Measurements from ENCODE around the gene RAB5IF.
"Not testable (repeated sequence)": the region's sequence is repeated elsewhere in the genome, so short reads cannot be mapped to it uniquely, and the experiment has no call there.

The RAB5IF gene, protein sequence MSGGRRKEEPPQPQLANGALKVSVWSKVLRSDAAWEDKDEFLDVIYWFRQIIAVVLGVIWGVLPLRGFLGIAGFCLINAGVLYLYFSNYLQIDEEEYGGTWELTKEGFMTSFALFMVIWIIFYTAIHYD

DNA sequence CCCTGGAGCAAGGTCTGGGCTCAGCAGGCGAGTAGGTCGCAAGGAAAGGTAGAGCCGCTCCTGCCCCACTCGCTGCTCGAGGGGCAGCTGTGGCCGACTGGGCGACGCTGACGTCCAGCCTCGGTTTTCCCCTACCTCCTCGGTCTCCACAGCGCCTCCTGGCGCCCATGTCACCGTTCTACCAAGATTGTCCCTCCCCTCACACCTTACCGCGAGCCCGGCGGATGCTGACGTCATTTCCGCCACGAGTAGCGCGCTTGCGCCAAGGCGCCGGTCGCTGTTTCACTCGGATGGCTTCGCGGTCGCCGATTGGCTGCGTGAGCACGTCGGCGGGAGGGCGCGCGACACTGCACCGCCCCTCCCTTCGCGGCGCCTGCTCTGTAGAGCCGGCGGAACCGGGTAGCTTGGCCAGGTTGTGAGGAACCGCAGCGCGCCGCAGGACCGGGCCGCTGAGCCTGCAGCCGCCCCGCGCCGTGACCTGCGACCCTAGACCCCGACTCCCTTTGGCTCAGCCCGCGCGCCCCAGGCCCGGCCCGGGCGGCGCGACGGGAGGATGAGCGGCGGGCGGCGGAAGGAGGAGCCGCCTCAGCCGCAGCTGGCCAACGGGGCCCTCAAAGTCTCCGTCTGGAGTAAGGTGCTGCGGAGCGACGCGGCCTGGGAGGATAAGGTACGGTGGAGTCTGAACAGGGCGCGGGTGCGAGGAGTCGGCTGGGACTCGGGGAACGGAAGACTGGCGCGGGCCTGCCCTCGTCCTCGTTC is at the start of gene RAB5IF:
TSS of gene RAB5IF (plus strand) at position 381 of the 759 bp plus-strand sequence. CDS start at position 554, 173 bp downstream.
- peak; percentile 98 for DNase-seq (ENCODE audit: low read depth, low spot score)

DNA sequence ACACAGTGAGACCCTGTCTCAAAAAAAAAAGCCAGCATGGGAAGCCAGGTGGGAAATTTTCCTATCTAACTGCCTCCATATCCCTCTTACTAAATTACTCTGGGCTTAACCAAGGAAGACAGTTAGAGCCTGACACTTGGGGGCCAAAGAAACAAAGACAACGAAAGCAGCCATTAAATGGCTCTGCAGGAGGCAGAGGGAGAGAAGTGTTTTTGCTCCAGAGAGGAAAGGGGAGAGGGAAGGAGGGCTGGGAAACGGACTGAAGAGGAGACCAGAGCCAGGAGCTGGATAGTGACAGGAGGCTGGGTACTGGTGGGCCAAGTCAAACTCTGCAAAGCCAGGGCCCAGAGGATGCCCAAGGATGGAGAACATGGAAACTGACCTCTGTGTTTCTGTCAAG is 42.9 kb upstream of the RAB5IF start:
- no peak for DNase-seq (ENCODE audit: low read depth, low spot score)

DNA sequence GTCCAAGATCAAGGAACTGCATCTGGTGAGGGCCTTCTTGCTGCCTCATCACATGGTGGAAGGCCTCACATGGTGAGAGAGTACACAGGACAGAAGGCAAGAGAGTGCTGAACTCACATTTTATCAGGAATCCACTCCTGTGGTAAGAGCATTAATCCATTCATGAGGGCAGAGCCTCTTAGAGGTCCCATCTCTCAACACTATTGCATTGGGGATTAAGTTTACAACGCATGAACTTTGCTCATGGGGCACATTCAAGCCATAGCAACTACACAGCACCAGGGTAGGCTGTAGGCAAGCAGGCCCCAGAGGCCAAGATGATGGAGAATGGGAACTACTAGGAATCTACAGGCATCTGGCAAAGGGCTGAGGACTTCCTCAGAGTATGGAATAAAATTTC is 42.2 kb upstream of the RAB5IF start:
- DNase-seq (ENCODE audit: low read depth, low spot score): no peak

DNA sequence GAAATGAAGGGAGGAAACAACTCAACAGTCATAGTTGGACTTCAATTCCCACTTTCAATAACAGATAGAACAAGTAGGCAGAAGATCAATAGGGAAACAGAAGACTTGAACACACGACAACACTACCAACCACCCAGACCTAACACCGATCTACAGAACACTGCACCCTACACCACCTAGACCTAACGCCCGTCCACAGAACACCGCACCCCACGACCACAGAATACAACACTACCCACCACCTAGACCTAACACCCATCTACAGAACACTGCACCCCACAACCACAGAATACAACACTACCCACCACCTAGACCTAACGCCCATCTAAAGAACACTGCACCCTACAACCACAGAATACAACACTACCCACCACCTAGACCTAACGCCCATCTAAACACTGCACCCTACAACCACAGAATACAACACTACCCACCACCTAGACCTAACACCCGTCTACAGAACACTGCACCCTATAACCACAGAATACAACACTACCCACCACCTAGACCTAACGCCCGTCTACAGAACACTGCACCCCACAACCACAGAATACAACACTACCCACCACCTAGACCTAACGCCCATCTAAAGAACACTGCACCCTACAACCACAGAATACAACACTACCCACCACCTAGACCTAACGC is 41.4 kb upstream of the RAB5IF start:
- DNase-seq (ENCODE audit: low read depth, low spot score): not testable (repeated sequence)

DNA sequence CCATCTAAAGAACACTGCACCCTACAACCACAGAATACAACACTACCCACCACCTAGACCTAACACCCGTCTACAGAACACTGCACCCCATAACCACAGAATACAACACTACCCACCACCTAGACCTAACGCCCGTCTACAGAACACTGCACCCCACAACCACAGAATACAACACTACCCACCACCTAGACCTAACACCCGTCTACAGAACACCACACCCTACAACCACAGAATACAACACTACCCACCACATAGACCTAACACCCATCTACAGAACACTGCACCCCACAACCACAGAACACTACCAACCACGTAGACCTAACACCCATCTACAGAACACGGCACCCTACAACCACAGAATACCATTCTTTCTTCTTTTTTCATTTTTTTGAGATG is 40.9 kb upstream of the RAB5IF start:
- not testable (repeated sequence) for DNase-seq (ENCODE audit: low read depth, low spot score)

DNA sequence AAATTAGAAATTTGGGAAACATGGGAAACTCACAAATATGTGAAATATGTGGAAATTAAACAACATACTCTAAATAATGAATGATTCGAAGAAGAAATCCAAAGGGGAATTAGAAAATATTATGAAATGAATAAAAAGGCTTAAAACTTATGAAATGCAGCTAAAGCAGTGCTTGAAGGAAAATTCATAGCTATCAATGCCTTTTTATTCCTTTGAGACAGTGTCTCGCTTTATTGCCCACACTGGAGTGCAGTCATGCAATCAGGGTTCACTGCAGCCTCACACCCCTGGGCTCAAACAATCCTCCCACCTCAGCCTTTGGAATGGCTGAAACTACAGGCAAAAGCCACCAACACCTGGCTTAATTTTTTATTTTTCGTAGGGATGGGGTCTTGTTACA is 40.1 kb upstream of the RAB5IF start:
- no peak for DNase-seq (ENCODE audit: low read depth, low spot score)

DNA sequence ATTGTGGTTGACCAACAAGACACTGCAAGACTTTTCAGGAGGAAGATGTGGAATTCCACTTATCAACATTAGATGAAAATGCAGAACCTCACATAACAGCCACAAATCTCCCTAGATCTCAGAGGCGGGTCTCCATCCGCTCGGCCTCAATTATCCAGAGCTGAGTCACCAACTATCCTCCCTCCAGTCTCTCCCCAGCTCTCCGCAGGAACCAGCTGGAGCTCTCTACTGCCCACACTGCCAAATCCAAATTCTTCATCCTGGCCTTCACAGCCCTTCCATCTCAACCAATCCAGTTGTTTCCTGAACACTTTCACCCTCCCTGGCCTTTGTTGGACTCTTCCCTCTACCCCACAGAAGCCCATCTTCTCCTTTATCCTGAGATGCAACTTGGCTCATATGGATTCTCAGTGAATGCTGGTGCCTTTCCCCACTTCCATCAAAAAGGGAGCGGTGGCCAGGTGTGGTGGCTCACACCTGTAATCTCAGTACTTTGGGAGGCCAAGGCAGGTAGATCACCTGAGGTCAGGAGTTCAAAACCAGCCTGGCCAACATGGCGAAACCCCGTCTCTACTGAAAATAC is 35.6 kb upstream of the RAB5IF start:
- DNase-seq (ENCODE audit: low read depth, low spot score): no peak

DNA sequence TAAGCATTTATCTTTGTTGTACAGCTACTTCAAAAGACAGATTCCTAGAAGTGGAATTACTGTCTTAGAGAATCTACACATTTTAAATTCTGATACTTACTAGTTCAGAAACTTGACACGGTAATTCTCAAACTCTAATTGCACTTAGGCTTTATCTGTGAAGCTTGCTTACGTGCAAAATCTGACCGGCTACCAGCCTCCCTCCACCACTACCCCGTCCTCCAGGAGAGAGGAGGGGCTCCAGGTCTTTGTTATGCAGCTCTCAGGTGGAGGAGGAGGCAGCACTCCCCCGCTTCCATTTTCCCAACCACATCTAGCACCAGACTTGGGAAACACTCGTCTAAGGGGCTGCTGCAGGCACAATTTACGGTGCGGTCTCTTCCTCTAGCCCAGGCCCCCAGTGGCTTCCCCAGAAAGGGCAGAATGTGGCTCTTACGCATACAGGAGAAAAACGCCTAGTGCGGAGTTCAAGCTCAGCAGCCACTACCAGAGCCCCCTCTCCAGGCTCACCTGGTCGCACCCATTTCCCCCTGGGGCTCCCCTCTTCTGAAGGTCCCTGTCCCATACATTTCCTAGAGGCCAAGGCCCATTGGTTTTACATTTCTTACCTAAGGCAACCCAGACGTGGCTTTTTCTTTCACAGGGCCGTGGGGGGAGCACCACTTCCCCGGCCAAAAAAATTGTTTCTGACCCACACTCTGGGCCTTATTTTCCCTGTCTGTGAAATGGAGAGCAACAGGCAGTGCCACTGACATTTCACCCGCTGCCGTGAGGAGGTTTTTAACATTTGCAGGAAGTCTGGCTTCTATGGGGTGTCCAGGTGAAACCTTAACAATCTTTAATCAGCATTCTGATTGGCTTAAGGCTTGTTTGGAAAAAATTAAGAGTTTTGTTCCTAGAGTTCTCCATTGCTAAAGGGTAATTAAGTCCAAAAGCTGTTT is 33.7 kb upstream of the RAB5IF start:
- DNase-seq (ENCODE audit: low read depth, low spot score): no peak

DNA sequence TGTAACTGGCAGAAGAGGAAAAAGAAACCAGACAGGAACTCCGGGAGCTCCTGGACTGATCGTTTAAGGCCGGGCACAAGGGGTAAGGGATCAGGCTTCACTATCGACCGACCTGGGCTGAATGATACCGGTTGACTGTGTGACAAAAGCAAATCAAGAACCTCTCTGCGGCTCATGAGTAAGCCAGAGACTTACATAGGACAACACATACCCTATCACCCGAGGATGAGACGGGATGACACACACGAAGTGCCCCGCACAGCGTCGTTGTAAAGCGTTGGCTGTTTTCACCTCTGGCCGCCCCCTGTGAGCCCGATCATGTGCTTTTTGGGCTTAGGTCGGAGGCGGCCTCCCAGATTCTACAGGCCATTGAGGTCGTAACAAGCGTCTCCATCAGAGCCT is 32.9 kb upstream of the RAB5IF start:
- peak; percentile 61 for DNase-seq (ENCODE audit: low read depth, low spot score)

DNA sequence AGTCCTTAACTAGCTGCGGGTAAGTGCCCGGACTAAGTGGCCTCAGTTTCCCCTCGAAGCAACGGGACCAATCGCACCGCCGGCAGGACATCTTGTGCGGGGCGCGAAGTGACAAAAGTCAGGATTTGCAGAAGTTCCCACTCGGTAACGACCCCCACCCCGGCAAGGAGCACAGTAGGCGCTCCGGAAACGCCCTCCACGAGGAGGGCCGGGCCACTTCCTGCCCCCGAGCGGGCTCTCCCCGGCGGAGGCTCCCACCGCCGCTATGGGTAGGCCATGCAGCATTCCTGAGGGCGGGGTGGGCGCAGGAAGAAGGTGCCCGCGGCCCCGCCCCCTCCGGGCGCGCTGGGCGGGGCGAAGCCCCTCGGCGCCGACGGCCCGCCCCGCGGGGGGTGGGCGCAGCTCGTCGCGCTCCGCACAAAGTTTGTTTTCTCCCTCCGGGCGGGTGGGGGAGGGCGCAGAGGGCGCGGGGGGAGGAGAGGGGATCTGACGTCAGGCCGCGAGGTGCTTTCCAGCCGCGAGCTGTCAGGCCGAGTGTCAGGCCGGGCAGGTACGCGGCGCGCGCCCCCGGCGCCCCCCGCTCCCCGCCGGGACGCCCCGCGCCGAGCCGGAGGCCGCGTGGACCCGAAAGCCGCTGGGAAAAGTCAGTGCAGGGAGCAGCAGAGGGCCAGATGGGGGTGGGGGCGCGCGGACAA is 32.3 kb upstream of the RAB5IF start, which contains the start of gene TGIF2:
TSS of gene TGIF2 (plus strand) at position 495 of the 695 bp plus-strand sequence. CDS start 5,178 bp downstream, outside the sequence.
- peak; percentile 77 for DNase-seq (ENCODE audit: low read depth, low spot score)

DNA sequence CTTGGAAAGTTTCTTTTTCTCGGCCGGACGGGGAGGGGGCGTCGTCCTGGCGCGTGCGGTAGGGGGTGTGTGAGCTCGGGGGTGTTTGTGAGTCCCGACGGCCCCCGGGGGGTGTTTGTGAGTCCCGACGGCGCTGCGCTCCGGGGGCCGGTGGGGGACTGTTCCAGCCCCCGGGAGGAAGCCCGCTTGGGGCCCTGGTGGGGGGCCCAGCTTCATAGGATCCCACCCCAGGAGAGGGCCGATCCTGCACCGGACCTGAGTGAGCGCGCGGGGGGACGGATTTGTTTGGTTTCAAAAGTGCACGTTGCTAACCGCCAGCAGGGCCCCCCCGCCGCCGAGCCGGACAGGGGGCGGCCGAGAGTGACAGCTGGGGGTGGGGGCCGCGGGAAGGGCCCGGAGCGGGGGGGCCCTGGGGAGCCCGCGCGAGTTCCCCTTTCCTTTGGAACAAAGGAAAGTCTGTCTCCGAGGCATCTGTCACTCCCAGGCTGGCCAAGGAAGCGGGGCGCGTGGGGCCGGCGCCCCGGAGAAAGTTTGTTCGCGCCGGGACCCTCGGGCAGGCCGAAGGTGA is 31.7 kb upstream of the RAB5IF start:
- no peak for DNase-seq (ENCODE audit: low read depth, low spot score)

DNA sequence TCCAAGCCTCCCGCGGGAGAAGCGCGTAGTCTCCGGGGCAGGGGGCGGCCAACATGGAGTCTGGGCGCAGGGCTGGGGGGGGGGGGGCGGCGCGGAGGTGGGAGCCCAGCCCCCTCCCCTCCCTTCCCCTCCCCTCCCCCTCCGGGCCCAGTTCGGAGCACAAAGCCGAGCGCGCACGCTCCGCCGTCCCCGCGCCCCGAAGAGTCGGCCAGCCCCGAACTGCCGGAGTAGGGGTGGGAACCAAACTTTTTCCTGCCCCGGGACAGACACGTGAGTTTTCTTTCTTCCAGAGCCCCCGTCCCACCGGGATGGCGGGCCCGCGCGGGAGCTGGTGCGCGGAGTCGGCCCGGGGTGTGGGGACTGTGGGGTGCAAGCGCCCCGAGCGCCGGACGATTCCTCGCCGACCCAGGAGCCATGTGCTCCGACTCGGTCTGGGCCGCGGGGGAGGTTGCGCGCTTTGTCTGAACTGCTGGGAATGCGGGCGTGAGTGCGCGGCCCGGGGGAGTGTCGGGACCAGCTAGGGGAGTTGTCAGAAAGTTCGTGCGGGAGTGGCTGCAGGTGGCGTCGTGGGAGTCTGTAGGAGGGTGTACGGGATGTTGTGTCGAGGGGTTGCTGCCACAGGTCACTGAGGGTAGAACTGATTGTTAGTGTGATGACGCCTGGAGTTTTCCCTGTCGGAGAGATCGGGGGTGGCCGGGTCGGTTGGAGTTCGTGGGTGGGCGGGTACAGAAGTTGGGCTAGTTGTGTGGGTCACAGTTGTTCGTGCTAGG is 31.0 kb upstream of the RAB5IF start:
- no peak for DNase-seq (ENCODE audit: low read depth, low spot score)

DNA sequence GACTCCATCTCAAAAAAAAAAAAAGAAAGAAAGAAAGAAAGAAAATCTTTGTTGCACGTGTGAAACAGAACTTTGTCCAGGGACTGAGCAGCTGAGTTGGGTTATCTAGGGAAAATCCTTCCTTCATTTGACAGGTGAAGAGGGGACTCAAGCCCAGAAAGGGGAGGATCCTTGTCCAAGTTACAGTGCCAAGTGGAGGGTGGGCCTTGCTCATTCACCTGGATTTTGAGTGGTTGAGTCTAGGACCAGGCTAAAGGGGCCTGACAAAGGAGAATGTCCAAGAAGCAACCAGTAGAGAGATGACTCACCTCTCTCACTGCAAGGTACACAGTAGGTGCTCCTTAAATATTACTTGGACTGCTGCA is 29.5 kb upstream of the RAB5IF start:
- DNase-seq (ENCODE audit: low read depth, low spot score): no peak

DNA sequence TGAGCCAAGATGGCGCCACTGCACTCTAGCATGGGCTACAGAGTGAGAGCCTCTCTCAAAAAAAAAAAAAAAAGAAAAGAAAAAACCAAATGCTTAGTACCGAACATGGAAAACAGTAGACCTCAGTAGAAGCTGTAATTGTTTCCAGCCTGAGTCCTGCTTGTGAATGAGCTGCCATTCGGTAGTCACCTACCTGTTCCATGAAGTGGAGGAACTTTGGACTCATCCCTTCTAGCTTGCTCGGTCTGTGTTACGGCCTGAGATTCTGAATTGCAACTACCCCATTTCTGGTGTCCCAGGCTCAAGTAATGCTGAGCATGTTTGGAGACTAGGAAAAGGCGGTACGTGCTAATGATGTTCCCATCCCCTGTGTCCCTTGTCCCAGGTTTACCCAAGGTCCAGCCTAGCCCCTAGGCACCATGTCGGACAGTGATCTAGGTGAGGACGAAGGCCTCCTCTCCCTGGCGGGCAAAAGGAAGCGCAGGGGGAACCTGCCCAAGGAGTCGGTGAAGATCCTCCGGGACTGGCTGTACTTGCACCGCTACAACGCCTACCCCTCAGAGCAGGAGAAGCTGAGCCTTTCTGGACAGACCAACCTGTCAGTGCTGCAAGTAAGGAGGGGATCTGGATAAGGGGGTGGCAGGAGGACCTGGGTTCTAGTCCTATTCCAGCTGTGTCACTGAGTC is 27.1 kb upstream of the RAB5IF start:
- no peak for DNase-seq (ENCODE audit: low read depth, low spot score)

DNA sequence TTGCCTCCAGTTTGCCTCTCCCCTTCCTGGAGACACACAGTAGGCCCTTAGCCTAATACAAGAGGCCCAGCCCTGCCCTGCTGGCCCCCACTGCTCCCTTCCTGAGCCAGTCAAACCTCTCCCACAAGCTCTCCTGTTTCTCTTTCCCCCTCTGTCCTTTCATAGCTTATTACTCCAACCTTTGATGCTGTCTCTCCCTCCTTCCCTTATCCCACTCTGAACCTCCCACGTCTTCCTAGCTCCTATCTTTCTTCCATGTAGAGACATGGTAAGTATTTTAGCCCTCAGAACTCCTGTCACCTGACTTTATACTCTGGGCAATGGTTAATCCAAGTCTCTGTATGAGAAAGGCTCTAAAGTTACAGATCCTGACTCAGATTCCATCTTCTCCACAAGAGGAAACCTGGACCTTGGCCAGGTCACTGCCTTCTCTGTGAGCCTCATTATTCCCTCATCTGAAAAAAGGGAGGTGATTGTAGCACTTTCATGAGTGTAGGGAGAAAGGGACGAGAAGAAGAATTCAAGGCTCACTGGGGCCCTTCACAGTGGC is 25.5 kb upstream of the RAB5IF start:
- no peak for DNase-seq (ENCODE audit: low read depth, low spot score)

DNA sequence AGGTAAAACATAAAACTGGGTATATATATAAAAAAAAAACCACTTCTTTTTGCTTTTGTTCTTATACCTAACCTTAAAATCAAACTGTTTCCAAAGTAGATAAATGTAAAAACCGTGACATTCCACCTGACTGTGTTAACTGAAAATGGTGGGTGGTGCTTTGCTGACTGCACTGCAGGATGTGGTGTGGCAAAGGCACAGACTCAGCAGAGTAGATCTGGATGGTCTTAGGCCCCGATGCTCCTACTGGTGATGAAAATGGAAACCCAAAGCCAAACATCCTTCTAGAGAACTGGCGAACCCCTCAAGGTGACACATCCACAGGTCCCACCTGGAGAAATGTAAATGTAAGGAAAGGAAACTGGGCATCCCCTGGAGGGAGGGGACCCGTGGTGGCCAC is 23.3 kb upstream of the RAB5IF start:
- no peak for DNase-seq (ENCODE audit: low read depth, low spot score)

DNA sequence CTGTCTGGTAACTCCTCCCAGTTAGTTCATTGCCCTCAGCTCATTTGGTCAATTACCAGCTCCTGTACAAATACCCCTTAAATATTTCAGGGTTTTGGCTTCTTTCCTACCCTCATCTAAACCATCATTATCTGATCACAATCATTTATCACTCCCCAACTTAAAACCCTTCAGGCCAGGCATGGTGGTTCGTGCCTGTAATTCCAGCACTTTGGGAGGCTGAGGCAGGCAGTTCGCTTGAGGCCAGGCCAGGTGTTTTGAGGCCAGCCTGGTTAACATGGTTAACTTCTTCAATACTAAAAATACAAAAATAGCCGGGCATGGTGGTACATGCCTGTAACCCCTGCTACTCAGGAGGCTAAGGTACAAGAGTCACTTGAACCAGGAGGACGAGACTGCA is 22.8 kb upstream of the RAB5IF start:
- no peak for DNase-seq (ENCODE audit: low read depth, low spot score)

DNA sequence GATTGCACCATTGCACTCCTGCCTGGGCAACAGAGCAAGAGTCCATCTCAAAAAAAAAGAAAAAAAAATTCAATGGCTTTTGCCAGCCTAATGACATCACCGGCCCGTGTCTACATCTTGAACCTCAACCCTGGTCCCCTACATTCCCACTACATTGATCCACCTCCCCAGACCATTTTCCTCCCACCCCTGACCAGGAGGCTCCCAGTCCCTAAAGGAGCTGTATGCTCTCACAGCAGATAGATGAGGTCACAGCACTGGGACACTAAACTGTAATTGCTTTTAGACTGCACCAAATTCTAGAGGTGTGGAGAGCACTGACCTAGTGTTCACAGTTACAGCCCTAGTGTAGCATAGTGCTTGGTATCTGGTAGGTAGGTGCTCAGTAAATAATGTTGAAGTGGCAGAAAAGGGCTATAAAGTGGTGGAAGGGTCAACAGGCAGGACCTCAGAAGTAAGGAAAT is 21.5 kb upstream of the RAB5IF start:
- no peak for DNase-seq (ENCODE audit: low read depth, low spot score)

All from activated CD4-positive, CD25-positive, alpha-beta regulatory T cell treated with anti-CD3 and anti-CD28 coated beads, Interleukin-2, amount 50 U/mL, for 16 hours (primary cell).